ENCODE measurements around the gene SVIL.

- TF ChIP-seq CTCF (IDR thresholded peaks at IDR 0.05) (no peak), POLR2A (IDR thresholded peaks at IDR 0.05) (no peak)
Measured at GRCh38 chr10:29533046-29533445, 101.7 kb downstream of the SVIL start.

All from Peyer's patch (tissue), 4 donors.